NCI-H2196 (cell line): ENCODE results near the gene GMNC.
"Not testable (repeated sequence)": the region's sequence is repeated elsewhere in the genome, so short reads cannot be mapped to it uniquely, and the experiment has no call there.

Experiments used
- DNase-seq: peaks from one replicate; lab custom pipeline; 2025; ENCODE audit not compliant: unreplicated experiment; lab: John Stamatoyannopoulos, UW

The GMNC gene

GRCh38 chr3:190862209-190863118 lies at the start of gene GMNC:
TSS of gene GMNC (minus strand) at chr3:190862694. CDS start at chr3:190862615, 79 bp downstream.
- no peak for DNase-seq

DNA sequence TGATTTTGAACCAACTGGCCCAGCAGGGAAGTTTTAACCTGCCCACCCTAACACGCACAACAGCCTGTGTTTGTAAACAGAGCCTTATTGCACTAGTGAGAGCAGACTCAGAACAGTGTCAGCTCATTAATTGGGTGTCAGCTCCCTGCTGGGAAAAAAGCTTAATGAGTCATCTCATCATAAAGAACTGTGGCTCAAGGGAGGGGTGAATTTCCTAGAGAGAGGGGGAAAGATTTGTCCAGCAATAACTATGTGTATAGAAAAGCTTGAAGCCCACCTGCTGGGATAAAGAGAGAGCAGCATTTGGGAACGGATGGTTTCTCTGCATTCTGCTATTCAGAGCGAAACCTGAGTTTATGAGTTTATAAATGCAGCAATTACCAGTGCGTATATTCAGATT lies 48.9 kb upstream of the GMNC start:
- DNase-seq: no peak

DNA sequence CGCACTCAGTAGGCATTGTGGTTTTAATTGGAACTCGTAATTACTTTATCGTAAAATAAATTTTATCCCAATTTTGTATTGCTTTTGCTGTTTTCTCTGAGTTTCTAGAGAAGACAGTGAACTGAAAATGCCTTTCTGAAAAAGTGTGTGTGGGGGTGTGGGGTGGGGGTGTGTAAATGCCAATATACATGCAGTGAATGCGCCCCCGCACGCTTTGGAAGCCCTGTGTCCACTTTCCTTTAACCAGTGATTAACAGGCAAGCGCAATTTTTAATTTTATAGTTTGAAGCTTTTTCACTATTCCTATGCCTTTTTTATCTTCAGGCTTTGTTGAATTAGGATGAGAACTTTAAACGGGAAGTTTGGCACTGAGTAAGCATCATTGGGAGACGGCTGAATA lies 47.4 kb upstream of the GMNC start:
- no peak for DNase-seq

DNA sequence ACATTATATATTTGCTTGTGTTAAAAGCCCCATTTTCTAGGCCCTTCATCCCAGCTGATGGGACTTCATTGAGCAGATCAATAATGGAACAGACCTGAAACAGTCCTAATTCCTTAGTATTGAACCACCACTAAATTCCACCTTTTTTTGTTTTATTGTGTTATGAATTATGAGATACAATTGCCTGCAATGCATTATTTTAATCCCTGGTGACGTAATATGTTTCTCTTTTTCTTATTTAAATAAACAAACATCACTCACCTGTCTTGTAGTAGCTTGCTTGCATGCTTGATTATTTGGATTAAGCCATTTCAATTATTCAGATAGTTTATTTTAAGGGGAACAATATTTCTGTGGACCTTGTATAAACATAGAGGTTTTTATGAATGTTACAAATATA lies 40.7 kb upstream of the GMNC start:
- DNase-seq: no peak

DNA sequence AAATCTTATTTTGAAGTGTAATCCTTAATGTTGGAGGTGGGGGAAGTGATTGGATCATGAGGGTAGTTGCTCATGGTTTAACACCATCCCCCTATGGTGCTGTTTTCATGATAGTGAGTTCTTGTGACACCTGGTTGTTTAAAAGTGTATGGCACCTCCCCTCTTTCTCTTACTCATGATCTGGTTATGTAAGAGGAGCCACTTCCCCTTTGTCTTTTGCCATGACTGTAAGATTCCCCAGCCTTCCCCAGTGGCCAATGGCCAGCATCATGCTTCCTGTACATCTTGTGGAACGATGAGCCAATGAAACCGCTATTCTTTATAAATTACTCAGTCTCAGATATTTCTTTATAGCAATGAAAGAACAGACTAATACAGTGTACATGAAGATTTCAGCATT lies 39.8 kb upstream of the GMNC start:
- DNase-seq: no peak

GRCh38 chr3:190892395-190892902 lies 30.0 kb upstream of the GMNC start:
- no peak for DNase-seq

- no peak for DNase-seq
These were observed 24.5 kb upstream of the GMNC start for GRCh38 chr3:190886945-190887344.

GRCh38 chr3:190883973-190884832 lies 21.7 kb upstream of the GMNC start:
- DNase-seq: peak; percentile 84

GRCh38 chr3:190883141-190883540 lies 20.6 kb upstream of the GMNC start:
- no peak for DNase-seq

DNA sequence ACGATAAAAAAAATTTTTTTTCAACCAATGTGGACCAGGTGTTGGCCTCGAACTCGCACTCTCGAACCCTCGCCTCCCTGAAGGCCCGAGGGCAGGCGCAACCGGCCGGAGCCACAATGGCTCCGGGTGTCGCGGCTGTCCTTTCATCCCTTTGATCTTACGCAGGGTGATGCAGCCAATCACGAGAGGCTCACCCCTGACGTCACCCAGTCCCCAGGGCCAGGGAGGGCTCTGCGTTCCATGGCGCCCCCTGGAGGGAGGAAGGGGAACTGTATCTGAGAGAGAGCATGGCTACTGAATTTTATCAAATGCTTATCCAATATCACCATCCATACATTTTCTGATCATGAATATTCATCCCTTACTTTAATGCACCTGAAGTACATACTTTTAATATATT lies 15.4 kb upstream of the GMNC start:
- DNase-seq: no peak

GRCh38 chr3:190876433-190876832 lies 13.9 kb upstream of the GMNC start:
- not testable (repeated sequence) for DNase-seq

- not testable (repeated sequence) for DNase-seq
These were observed 12.6 kb upstream of the GMNC start for GRCh38 chr3:190875061-190875460.

DNA sequence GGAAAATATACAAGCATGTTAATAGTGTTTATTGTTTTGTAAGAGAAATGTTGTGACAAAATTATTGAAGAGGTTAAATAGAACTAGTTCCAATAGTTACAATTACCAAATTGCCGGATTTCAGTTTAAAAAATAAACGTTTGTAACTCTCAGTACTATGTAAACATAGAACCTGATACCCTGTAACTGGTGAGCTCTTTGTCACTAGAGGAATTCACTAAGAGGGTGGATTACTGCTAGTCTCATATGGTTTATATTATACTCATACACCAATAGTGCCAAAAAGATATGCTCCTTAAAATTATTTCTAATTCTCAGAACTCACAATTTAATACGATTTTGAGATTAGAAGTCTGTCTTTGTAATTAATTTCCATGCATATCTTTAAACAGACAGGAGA lies 7.6 kb upstream of the GMNC start:
- DNase-seq: no peak

DNA sequence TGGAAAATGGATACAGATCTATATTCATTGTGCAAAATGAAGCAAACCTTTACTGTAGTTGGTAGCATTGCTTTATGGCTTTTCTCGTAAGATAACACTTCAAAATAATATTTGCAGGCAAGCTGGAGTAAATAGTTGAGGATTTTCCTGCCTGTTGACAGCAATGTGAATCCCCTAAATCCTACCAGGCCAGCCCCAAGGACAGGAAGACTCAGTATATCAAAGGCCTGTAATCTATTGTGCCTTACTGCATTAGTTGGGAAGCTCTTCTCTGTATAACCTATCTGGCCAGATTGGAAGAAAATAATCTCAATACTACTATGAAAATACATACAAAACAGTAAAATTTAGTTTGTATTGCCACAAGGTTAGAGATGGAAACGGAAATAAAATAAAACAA lies 4.6 kb upstream of the GMNC start:
- no peak for DNase-seq

GRCh38 chr3:190865828-190866227 lies 3.3 kb upstream of the GMNC start:
- DNase-seq: no peak

GRCh38 chr3:190865419-190865818 lies 2.9 kb upstream of the GMNC start:
- DNase-seq: no peak

DNA sequence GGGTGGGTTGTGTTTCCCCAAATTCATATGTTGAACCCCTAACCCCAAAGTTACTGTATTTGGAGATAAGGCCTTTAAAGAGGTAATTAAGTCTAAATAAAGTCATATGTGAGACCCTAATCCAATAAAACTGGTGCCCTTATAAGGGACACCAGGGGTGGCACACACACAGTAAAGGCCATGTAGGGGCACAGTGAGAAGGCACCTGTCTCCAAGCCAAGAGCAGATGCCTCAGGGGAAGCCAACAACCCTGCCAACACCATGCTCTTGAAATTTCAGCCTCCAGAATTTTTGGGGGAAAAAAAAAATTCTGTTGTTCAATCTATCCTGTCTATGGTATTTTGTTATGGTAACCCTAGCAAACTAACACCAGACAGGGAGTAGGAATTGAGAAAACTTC lies 1.5 kb upstream of the GMNC start:
- no peak for DNase-seq

- DNase-seq: no peak
These were observed 598 bp upstream of the GMNC start for GRCh38 chr3:190863119-190863465.

GRCh38 chr3:190860521-190860920 lies 2.0 kb downstream of the GMNC start:
- no peak for DNase-seq

- DNase-seq: no peak
These were observed 7.3 kb downstream of the GMNC start for GRCh38 chr3:190855151-190855550.

GRCh38 chr3:190854062-190854461 lies 8.4 kb downstream of the GMNC start:
- no peak for DNase-seq

GRCh38 chr3:190853464-190853863 lies 9.0 kb downstream of the GMNC start:
- no peak for DNase-seq
